Body of pancreas (tissue), 4 donors: ENCODE results near the gene SRPK2. TPM values are rescaled to one million over a fixed set of nuclear protein-coding genes. Genes with fewer than 3 reads are reported as not detected.
A peak's percentile ranks its signal among the peaks of the same experiment; 100 is the strongest.

ENCODE experiments used
- ATAC-seq: fragments of 150-250 bp; one replicate; pipeline ENCODE4 v1.9.1; 2016
- DNase-seq, 4 donors: peaks; one replicate each; pipeline ENCODE4 v3.0.0-alpha.2; 2019
- H3K27ac ChIP-seq, 4 donors: fragments of 200-600 bp; sonication (generic); 1 replicate in 3 of 4; 2 replicates in 1 of 4; pipeline versions ENCODE4 v1.5.1 to v1.6.1; 2016 to 2019; ENCODE audit warnings: mild to moderate bottlenecking in 1 of 4, mixed read lengths in 1 of 4, moderate library complexity in 1 of 4
- H3K27me3 ChIP-seq, 2 donors: fragments of 200-600 bp; sonication (generic); one replicate each; pipeline ENCODE4 v1.6.0; 2016; ENCODE audit warnings: mild to moderate bottlenecking in 1 of 2
- H3K36me3 ChIP-seq, 2 donors: fragments of 200-600 bp; sonication (generic); replicated peaks in 1 of 2; 2 replicates each; pipeline ENCODE4 v1.5.1; 2016; ENCODE audit warnings: low read depth in 2 of 2; ENCODE audit not compliant: insufficient read depth in 1 of 2
- H3K4me1 ChIP-seq: fragments of 200-600 bp; sonication (generic); one replicate; pipeline ENCODE4 v1.6.0; 2016
- H3K4me3 ChIP-seq, 2 donors: fragments of 200-600 bp; sonication (generic); 1 replicate in 1 of 2; 2 replicates in 1 of 2; pipeline ENCODE4 v1.5.1; 2016 to 2019
- H3K9me3 ChIP-seq, 3 donors: fragments of 200-600 bp; sonication (generic); 1 replicate in 2 of 3; 2 replicates in 1 of 3; pipeline ENCODE4 v1.5.1; 2016
- POLR2A ChIP-seq, 3 donors: fragments of 450-650 bp; IDR thresholded peaks; one replicate each; pipeline ENCODE4 v1.6.1; 2016; ENCODE audit warnings: antibody characterized with exemption in 3 of 3, mild to moderate bottlenecking in 2 of 3
- WGBS, 2 donors: methylation state at CpG; one replicate each; pipeline ENCODE4 v1.1.5; 2017; 5-methylcytosine and 5-hydroxymethylcytosine counted together
- intact Hi-C: fragments of 100-400 bp; cut with DNase I; formaldehyde crosslinking; loops from one replicate; pipeline ENCODE4 v1.15.1; 2023
- total RNA-seq, 2 donors: library from RNA; depleted of rRNA; stranded (reverse); fragments of >200 nt; gene quantifications; one replicate each; pipeline ENCODE4 v1.1.0, GENCODE V29; 2016
- TF ChIP-seq, protein P1 (sequence below), 7 experiments: fragments of 450-650 bp in 4 of 7; fragments of 200-600 bp in 3 of 7; sonication (generic) in 3 of 7; IDR thresholded peaks; one replicate each; pipeline ENCODE4 v1.5.1; 2016 to 2019; ENCODE audit warnings: antibody characterized with exemption in 7 of 7

Gene SRPK2
- total RNA-seq, 2 donors from 2014 or later, result 23.4 to 31.1 TPM

DNA sequence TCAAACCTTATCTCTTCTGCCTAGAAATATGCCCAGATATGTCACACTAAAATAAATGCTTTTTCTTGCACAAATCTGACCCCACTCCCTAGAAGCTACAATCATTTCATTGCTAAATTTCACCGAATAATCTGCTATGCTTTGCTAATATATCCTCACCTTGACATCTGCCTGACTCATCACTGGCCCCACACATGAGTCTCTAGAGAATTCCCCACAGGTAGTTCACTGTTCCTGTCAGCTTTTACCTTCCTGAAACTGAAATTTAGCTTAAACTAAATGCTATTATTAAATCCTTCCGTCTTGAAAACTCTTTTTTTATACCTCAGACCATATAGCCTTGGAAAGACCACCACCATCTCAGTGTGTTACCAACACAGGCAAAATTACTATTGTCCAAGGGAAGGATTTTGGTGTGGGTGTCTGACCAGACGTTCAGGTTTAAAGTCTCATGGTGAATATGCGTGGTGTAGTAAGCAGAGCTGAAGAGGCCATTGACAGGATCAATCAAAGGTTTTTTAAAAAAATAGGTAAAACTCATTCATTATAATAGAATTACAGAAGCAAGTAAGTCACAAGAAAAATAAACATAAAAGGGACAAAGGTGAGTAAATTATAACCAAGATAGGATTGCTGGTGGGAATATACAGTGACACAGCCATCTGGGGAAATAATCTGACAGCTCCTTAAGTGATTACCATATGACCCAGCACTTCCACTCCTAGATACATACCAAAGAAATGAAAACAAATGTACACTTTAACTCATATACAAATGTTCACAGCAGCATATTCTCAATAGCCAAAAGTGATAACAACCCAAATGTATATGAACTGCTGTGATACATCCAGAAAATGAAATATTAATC is 201.2 kb downstream of the SRPK2 start:
- H3K27me3 ChIP-seq, result no peaks in the 10 kb centered on the region
- no peak overlapping the region for H3K4me3 ChIP-seq
- H3K36me3 ChIP-seq, result no peaks in the 10 kb centered on the region
- intact Hi-C loops, result no loop called here
- peaks cover 41% of the 10 kb centered on the region for H3K4me1 ChIP-seq
- no peaks in the 10 kb centered on the region for H3K9me3 ChIP-seq
- H3K27ac ChIP-seq, result peak overlapping the region; percentile 16 to 67 (median 58)
- ATAC-seq (peak; percentile 92), DNase-seq (peak in 2 of 4 donors; percentile 28 to 39)
- TF ChIP-seq POLR2A (IDR thresholded peaks at IDR 0.05), result no peak
- TF ChIP-seq, protein P1, sequence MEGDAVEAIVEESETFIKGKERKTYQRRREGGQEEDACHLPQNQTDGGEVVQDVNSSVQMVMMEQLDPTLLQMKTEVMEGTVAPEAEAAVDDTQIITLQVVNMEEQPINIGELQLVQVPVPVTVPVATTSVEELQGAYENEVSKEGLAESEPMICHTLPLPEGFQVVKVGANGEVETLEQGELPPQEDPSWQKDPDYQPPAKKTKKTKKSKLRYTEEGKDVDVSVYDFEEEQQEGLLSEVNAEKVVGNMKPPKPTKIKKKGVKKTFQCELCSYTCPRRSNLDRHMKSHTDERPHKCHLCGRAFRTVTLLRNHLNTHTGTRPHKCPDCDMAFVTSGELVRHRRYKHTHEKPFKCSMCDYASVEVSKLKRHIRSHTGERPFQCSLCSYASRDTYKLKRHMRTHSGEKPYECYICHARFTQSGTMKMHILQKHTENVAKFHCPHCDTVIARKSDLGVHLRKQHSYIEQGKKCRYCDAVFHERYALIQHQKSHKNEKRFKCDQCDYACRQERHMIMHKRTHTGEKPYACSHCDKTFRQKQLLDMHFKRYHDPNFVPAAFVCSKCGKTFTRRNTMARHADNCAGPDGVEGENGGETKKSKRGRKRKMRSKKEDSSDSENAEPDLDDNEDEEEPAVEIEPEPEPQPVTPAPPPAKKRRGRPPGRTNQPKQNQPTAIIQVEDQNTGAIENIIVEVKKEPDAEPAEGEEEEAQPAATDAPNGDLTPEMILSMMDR (IDR thresholded peaks at IDR 0.05), result no peak
- WGBS, 2 donors, result 26 to 31% methylated on average over 4 of the region's 4 CpGs

DNA sequence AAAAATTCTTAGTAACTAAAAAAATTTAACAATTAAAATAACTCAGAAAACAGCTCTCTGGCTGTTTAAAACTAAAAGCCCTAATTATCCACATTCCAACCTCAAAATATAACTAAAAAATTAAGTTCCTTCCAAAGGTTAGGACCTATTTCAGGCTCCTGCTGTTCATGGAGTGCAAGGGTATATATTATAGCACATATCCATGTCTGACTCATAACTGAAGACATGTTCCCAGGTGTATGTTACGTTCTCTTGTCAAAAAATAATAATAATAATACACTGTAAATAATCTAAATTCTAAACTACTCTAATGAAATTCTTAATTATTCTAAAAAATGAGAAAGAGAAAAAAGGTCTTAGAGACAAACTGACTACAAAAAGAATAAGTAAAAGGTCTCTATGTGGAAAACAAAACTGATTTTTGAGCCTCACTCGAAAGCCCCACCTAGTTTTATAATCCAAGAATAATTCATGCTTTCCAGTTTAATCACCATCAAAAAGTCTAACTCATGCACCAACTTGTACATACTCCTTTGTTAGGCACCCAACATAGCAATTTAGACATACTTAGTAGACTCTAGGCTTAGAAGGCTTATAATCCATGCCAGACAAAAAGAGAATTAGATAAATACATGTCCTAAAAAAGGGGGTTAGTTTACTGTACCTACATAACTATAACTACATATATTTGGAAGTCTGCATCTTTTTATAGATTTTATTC is 203.3 kb downstream of the SRPK2 start:
- intact Hi-C loops, result no loop called here
- H3K27ac ChIP-seq, result no peak overlapping the region
- 92 to 96% methylated on average over 2 of the region's 2 CpGs for WGBS, 2 donors
- TF ChIP-seq POLR2A (IDR thresholded peaks at IDR 0.05), result no peak
- TF ChIP-seq, protein P1 (IDR thresholded peaks at IDR 0.05), result no peak
- no peak for ATAC-seq
- no peaks in the 10 kb centered on the region for H3K9me3 ChIP-seq
- DNase-seq, result no peak
- no peaks in the 10 kb centered on the region for H3K36me3 ChIP-seq
- H3K27me3 ChIP-seq, result no peaks in the 10 kb centered on the region
- peaks cover 43% of the 10 kb centered on the region for H3K4me1 ChIP-seq
- H3K4me3 ChIP-seq, result no peak overlapping the region

DNA sequence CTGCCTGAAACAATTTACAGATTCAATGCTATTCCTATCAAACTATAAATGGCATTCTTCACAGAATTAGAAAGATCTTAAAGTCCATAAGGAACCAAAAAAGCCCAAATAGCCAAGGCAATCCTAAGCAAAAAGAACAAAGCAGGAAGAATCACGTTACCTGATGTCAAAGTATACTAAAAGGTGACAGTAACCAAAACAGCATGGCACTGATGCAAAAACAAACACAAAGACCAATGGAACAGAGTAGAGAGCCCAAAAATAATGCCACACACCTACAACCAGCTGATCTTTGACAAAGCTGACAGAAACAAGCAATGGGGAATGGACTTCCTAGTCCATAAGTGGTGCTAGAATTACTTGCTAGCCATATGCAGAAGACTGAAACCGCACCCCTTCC is 208.7 kb downstream of the SRPK2 start:
- DNase-seq (no peak), ATAC-seq (no peak)
- TF ChIP-seq, protein P1 (IDR thresholded peaks at IDR 0.05), result no peak
- no peak for TF ChIP-seq POLR2A (IDR thresholded peaks at IDR 0.05)
- Histone ChIP-seq H3K27ac (no peak overlapping the region), H3K9me3 (peaks cover 0 to 3% (median 0%) of the 10 kb centered on the region in 3 donors), H3K36me3 (no peaks in the 10 kb centered on the region), H3K27me3 (no peaks in the 10 kb centered on the region), H3K4me1 (peaks cover 8% of the 10 kb centered on the region), H3K4me3 (no peak overlapping the region)
- intact Hi-C loops, result no loop called here
- WGBS, 2 donors, result 100% methylated on average over 2 of the region's 2 CpGs

DNA sequence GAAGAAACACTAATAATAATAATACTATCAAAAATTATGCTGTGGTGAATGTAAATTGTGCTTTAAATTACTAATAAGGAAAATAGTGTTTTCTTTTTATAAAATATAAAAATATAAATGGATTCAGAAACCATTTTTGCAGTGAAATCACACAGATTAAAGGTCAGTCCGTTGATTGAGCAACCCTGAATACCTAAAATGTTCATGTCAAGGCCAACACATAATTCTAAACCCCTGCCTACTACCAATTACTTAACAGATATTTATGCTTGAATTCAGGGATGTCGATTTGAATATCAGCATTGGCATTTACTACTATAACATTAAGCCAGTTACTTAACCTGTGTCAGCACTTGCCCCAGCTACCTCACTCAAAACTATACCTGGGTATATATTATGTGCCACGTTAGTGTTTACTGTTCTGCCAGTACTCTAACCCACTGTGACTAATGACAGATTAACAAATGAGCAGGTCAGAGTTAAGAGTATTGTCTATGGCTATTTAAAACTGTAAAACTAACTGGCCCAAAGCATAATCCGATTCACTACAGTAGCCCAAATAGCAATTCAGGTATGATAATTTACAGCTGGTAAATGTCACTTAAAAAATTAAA is 209.7 kb downstream of the SRPK2 start:
- intact Hi-C loops, result no loop called here
- H3K36me3 ChIP-seq, result no peaks in the 10 kb centered on the region
- 32 to 44% methylated on average over 4 of the region's 4 CpGs for WGBS, 2 donors
- no peak overlapping the region for H3K27ac ChIP-seq
- TF ChIP-seq, protein P1 (IDR thresholded peaks at IDR 0.05), result no peak
- no peak for TF ChIP-seq POLR2A (IDR thresholded peaks at IDR 0.05)
- DNase-seq, result no peak
- peaks cover 0 to 3% (median 0%) of the 10 kb centered on the region in 3 donors for H3K9me3 ChIP-seq
- ATAC-seq, result no peak
- peaks cover 17% of the 10 kb centered on the region for H3K4me1 ChIP-seq
- no peaks in the 10 kb centered on the region for H3K27me3 ChIP-seq
- H3K4me3 ChIP-seq, result no peak overlapping the region
